ENCODE results near the gene TRABD2B. TPM values are rescaled to one million over a fixed set of nuclear protein-coding genes. Genes with fewer than 3 reads are reported as not detected.

TRABD2B gene
- total RNA-seq, 4 donors from 2014 or later = 0.35 to 2.5 (median 0.88) TPM

DNA sequence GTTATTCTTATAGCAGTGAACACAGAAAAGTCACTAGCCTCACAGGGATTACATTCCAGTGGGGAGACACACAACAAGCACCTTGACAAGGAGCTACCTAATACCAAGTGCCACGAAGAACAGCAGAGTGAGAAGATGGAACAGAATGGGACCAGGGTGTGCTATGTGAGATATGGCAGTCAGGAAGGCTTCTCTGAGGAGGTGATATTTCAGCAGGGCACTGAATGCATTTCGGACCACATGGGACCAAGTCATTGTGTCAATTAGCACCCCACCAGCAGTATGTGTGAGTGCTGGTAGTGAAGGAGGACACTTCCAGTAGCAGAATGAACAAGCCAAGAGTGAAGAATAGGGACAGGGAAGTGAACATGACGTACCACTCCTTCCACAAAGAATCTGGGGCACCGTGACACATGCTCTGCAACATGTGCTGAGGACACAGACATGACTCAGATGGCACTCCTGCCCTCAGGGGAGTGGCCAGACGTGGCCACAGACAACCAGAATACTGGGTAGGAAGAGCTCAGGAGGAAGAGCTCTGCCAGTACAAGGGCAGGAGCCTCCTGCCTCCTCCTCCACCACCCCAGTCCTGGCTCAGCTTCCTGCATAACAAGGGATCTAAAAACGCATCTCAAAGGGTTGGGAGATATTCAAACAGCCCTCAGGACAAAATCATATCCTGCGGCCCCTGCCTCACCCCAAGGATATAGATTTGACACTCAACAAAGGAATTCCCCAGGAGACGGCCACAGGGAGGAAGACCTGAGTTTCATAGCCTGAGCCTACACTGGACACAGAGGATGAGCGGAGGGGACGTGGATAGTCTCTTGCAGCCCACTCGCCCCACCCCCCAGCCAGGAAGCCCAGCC, 102.5 kb downstream of the TRABD2B start:
- Histone ChIP-seq H3K4me1 (peaks cover 0 to 5% (median 0%) of the 10 kb centered on the region in 4 donors), H3K4me3 (no peak overlapping the region), H3K27me3 (no peaks in the 10 kb centered on the region), H3K9me3 (no peaks in the 10 kb centered on the region), H3K36me3 (no peaks in the 10 kb centered on the region), H3K27ac (peak overlapping the region in 3 of 4 donors; percentile 25 to 83 (median 68))
- DNase-seq = peak in 2 of 3 donors; percentile 83 to 89
- TF ChIP-seq, protein P1, sequence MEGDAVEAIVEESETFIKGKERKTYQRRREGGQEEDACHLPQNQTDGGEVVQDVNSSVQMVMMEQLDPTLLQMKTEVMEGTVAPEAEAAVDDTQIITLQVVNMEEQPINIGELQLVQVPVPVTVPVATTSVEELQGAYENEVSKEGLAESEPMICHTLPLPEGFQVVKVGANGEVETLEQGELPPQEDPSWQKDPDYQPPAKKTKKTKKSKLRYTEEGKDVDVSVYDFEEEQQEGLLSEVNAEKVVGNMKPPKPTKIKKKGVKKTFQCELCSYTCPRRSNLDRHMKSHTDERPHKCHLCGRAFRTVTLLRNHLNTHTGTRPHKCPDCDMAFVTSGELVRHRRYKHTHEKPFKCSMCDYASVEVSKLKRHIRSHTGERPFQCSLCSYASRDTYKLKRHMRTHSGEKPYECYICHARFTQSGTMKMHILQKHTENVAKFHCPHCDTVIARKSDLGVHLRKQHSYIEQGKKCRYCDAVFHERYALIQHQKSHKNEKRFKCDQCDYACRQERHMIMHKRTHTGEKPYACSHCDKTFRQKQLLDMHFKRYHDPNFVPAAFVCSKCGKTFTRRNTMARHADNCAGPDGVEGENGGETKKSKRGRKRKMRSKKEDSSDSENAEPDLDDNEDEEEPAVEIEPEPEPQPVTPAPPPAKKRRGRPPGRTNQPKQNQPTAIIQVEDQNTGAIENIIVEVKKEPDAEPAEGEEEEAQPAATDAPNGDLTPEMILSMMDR (IDR thresholded peaks at IDR 0.05) = no peak
- peak; percentile 58 to 89 for TF ChIP-seq POLR2A (IDR thresholded peaks at IDR 0.05)

DNA sequence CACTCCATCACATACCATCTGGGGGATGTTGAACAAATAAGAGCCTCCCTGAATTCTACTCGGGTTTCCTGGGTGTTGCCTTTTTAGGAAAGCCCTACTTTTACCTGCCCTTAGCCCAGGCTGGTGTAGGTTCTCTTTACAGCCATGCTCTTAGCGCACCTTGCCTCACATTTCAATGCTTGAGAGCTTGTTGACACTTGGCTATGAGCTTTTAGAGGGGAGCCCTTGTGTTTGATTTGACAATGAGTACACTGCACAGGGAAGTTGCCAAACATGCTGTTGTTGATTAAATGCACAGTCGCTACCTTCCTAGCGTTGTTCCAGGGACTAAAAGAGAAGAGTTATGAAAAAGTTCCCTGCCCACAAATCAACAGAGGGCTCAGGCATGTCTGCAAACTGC, 103.8 kb downstream of the TRABD2B start:
- TF ChIP-seq, protein P1 (IDR thresholded peaks at IDR 0.05) = no peak
- no peak for TF ChIP-seq POLR2A (IDR thresholded peaks at IDR 0.05)
- H3K4me3 ChIP-seq = no peak overlapping the region
- DNase-seq = no peak
- no peak overlapping the region for H3K27ac ChIP-seq
- H3K27me3 ChIP-seq = no peaks in the 10 kb centered on the region
- no peaks in the 10 kb centered on the region for H3K36me3 ChIP-seq
- H3K4me1 ChIP-seq = peaks cover 0 to 5% (median 0%) of the 10 kb centered on the region in 4 donors
- H3K9me3 ChIP-seq = no peaks in the 10 kb centered on the region

DNA sequence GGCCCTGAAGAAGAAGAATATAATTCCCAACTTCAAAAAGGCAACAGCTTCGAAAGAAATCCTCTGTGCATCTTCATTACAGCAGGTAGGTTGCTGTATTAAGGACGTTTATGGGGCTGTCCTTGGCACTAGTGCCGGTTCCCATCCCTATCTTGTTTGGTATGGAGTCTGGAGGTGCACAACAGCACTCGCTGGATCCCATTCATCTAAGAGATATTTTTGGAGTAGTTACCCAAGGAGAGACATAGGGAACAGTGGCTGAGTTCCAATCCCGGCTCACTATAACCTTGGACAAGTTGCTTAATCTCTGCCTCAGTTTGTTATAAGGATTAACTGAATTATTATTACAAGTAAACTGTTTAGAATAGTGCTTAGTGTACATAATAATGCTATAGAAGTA, 106.4 kb downstream of the TRABD2B start:
- Histone ChIP-seq H3K36me3 (no peaks in the 10 kb centered on the region), H3K4me3 (no peak overlapping the region), H3K4me1 (peaks cover 0 to 5% (median 0%) of the 10 kb centered on the region in 4 donors), H3K9me3 (no peaks in the 10 kb centered on the region), H3K27ac (no peak overlapping the region), H3K27me3 (no peaks in the 10 kb centered on the region)
- TF ChIP-seq, protein P1 (IDR thresholded peaks at IDR 0.05) = no peak
- no peak for TF ChIP-seq POLR2A (IDR thresholded peaks at IDR 0.05)
- DNase-seq = no peak

DNA sequence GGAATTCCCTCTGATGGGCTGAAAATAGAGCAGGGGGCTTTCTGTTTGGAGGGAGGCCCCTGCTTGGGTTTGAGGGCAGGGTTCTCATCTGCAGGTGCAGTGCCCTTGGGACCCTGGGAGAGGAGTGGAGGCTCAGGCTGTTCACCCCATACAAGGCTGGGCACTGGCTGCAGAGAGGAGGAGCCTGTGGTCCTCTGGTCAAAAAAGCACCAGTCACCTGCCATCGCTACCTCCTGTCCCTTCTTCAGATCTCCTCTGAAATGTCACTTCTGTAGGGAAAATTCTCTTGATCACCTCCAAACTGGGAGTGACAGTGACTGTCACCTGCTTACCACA, 108.9 kb downstream of the TRABD2B start:
- H3K27ac ChIP-seq = no peak overlapping the region
- no peak overlapping the region for H3K4me3 ChIP-seq
- no peaks in the 10 kb centered on the region for H3K4me1 ChIP-seq
- H3K36me3 ChIP-seq = no peaks in the 10 kb centered on the region
- TF ChIP-seq, protein P1 (IDR thresholded peaks at IDR 0.05) = no peak
- TF ChIP-seq POLR2A (IDR thresholded peaks at IDR 0.05) = no peak
- no peaks in the 10 kb centered on the region for H3K9me3 ChIP-seq
- H3K27me3 ChIP-seq = no peaks in the 10 kb centered on the region
- DNase-seq = no peak

DNA sequence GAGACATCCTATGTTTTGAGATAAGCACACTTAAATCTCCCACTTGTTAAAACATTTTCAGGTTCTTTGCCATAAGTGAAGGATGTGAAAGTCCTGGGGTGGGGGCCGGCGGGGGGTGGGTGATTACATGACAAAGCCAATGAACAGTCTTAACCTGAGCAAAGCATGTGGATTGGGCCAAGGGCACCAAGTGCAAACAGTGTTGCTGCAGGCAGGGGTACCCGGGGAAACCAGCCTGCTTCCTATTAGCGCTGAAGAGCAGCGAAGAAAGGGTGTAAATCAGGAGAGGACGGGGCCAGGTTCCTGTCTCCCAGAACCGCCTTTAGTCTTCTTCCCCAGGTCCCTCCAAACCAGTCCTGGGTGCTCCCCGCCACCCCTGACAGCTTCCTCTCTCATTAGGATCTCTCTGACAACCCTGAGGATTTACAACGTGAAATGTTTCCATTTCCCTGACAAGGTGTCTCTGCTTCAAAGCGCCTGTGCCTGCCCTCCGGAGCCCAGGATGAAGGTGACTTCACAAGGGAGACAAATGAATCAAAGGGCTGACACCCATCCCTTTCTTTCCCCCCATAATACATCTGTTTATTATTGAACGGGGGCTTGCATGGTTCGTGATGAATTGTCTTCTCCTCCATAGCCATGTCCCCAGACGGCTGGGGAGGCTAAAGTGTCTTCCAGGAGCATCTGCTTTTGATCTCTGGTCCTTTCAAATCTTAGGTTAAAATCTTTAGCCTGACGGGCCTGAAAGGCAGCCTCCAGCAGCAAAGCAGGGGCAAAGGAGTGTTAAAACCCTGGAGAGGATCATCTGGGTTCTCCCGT, 109.5 kb downstream of the TRABD2B start:
- H3K36me3 ChIP-seq = no peaks in the 10 kb centered on the region
- H3K27me3 ChIP-seq = no peaks in the 10 kb centered on the region
- TF ChIP-seq POLR2A (IDR thresholded peaks at IDR 0.05) = no peak
- TF ChIP-seq, protein P1 (IDR thresholded peaks at IDR 0.05) = no peak
- DNase-seq = no peak
- H3K4me3 ChIP-seq = no peak overlapping the region
- no peaks in the 10 kb centered on the region for H3K4me1 ChIP-seq
- no peak overlapping the region for H3K27ac ChIP-seq
- no peaks in the 10 kb centered on the region for H3K9me3 ChIP-seq
